K562 (cell line): Measurements from ENCODE around the gene KLHL30. TPM values are rescaled to one million over a fixed set of nuclear protein-coding genes. Genes with fewer than 3 reads are reported as not detected.

Source experiments
- ATAC-seq: fragments of 200-7000 bp; cut with Tn5 transposase; 3 replicates; pipeline ENCODE4 v1.9.1; 2020; ENCODE audit warnings: moderate library complexity
- BruUV-seq: library from RNA; stranded (reverse); fragments of 400-500 nt; replicated peaks from 2 replicates; lab custom pipeline; 2021; lab: Mats Ljungman, UMichigan
- CTCF ChIA-PET: fragments of 300-600 bp; formaldehyde crosslinking; extraction: SDS; loops from one replicate; lab custom pipeline; 2021; ENCODE audit warnings: low intra/inter-chr PET ratio; lab: Yijun Ruan, JAX
- POLR2A ChIA-PET: fragments of 300-600, 350-650 bp; sonication (Branson Sonifier 250); formaldehyde crosslinking; extraction: SDS; loops from one replicate; lab custom pipeline; 2021; ENCODE audit warnings: antibody characterized with exemption, inconsistent platforms; lab: Yijun Ruan, JAX
- DNase-seq, 4 experiments: peaks; one replicate each; pipeline versions ENCODE4 v3.0.0 to v3.0.0-alpha.2; 2011 to 2018; ENCODE audit warnings: low spot score in 3 of 4, mixed read lengths in 3 of 4; ENCODE audit errors: extremely low read depth in 1 of 4
- FAIRE-seq: peaks from 2 replicates; lab custom pipeline; 2011; peaks lifted over from hg19 to GRCh38; lab: Jason Lieb, UNC
- H2AFZ ChIP-seq: 2 replicates; pipeline ENCODE4 v1.6.0; 2011; ENCODE audit warnings: low read depth, low read length, control low read depth, inconsistent platforms
- H3K27ac ChIP-seq: fragments of 200-600 bp; 3 replicates; pipeline ENCODE4 v1.8.0; 2011; ENCODE audit warnings: low read depth, mild to moderate bottlenecking, control low read depth, inconsistent platforms, low read length, moderate library complexity, mixed read lengths; ENCODE audit errors: extremely low read depth
- H3K27me3 ChIP-seq, 2 experiments: fragments of 300-600 bp in 1 of 2; 2 replicates in 1 of 2; 3 replicates in 1 of 2; pipeline versions ENCODE4 v1.6.0 to v1.8.0; 2011; ENCODE audit warnings: inconsistent platforms in 2 of 2, low read length in 2 of 2, mild to moderate bottlenecking in 1 of 2, mixed read lengths in 1 of 2, moderate library complexity in 1 of 2; ENCODE audit not compliant: control insufficient read depth in 2 of 2, insufficient read depth in 2 of 2
- H3K36me3 ChIP-seq: fragments of 300-600 bp; 3 replicates; pipeline ENCODE4 v1.8.0; 2011; ENCODE audit warnings: mild to moderate bottlenecking, low read length, inconsistent platforms; ENCODE audit not compliant: control insufficient read depth, insufficient read depth
- H3K4me1 ChIP-seq, 2 experiments: fragments of 200-600 bp in 1 of 2; replicated peaks in 1 of 2; 2 replicates in 1 of 2; 3 replicates in 1 of 2; pipeline versions ENCODE4 v1.5.1 to v1.8.0; 2011; ENCODE audit warnings: inconsistent platforms in 2 of 2, low read length in 2 of 2, mild to moderate bottlenecking in 1 of 2, mixed read lengths in 1 of 2, moderate library complexity in 1 of 2; ENCODE audit not compliant: control insufficient read depth in 2 of 2, insufficient read depth in 2 of 2
- H3K4me2 ChIP-seq: 2 replicates; pipeline ENCODE4 v1.6.1; 2011; ENCODE audit warnings: low read length, control low read depth, inconsistent platforms, mixed read lengths; ENCODE audit not compliant: insufficient read depth
- H3K4me3 ChIP-seq: fragments of 200-600 bp; sonication (generic), shearing (Covaris generic); 2 replicates; pipeline ENCODE4 v1.5.1; 2016; ENCODE audit warnings: control low read depth, inconsistent platforms
- H3K79me2 ChIP-seq: fragments of 200-600 bp; 3 replicates; pipeline ENCODE4 v1.8.0; 2011; ENCODE audit warnings: low read length, inconsistent platforms; ENCODE audit not compliant: control insufficient read depth, insufficient read depth
- H3K9ac ChIP-seq, 2 experiments: 2 replicates each; pipeline versions ENCODE4 v1.6.0 to v1.6.1; 2011; ENCODE audit warnings: low read depth in 2 of 2, low read length in 2 of 2, control low read depth in 1 of 2, inconsistent platforms in 1 of 2, mild to moderate bottlenecking in 1 of 2, mixed read lengths in 1 of 2; ENCODE audit not compliant: insufficient read depth in 1 of 2
- H3K9me1 ChIP-seq: one replicate; pipeline ENCODE4 v1.6.0; 2011; ENCODE audit warnings: inconsistent platforms, mild to moderate bottlenecking, low read length, moderate library complexity; ENCODE audit not compliant: control insufficient read depth, insufficient read depth
- H3K9me3 ChIP-seq: replicated peaks from 2 replicates; pipeline ENCODE4 v1.5.1; 2011; ENCODE audit warnings: low read depth, low read length, inconsistent platforms; ENCODE audit not compliant: control insufficient read depth, insufficient read depth
- H4K20me1 ChIP-seq: replicated peaks from 2 replicates; pipeline ENCODE4 v1.6.1; 2011; ENCODE audit warnings: low read length, inconsistent platforms, mixed read lengths; ENCODE audit not compliant: control insufficient read depth, insufficient read depth
- ATF3 ChIP-seq, 2 experiments: fragments of 450-650 bp in 1 of 2; sonication (generic) in 1 of 2; formaldehyde crosslinking in 1 of 2; IDR thresholded peaks in 1 of 2; conservative IDR thresholded peaks in 1 of 2; 2 replicates each; pipeline versions ENCODE4 v1.6.1 to v1.8.1; 2016 to 2023; ENCODE audit warnings: mild to moderate bottlenecking in 2 of 2, moderate library complexity in 2 of 2, inconsistent platforms in 1 of 2, missing genetic modification reagents in 1 of 2
- CBX5 ChIP-seq: IDR thresholded peaks from 2 replicates; pipeline ENCODE4 v1.6.1; 2014; ENCODE audit warnings: low read depth, borderline replicate concordance
- CSDE1 ChIP-seq, 2 experiments: fragments of 450-650 bp; IDR thresholded peaks; 2 replicates each; pipeline ENCODE4 v1.6.1; 2016; ENCODE audit warnings: mild to moderate bottlenecking in 1 of 2
- MYC ChIP-seq, 2 experiments: fragments of 250-450 bp in 1 of 2; sonication (Bioruptor Pico) in 1 of 2; IDR thresholded peaks; 2 replicates each; pipeline versions ENCODE4 v1.5.1 to v1.6.1; 2012 to 2021; ENCODE audit warnings: low read depth in 2 of 2, borderline replicate concordance in 1 of 2, improper control_type of control experiment in 1 of 2, low read length in 1 of 2, mild to moderate bottlenecking in 1 of 2, moderate library complexity in 1 of 2
- NFE2 ChIP-seq: IDR thresholded peaks from 2 replicates; pipeline ENCODE4 v1.6.1; 2014; ENCODE audit warnings: antibody characterized with exemption, low read depth
- NFIC ChIP-seq: fragments of 450-650 bp; IDR thresholded peaks from 2 replicates; pipeline ENCODE4 v1.6.1; 2017; ENCODE audit warnings: mild to moderate bottlenecking, inconsistent platforms
- PRPF4 ChIP-seq: fragments of 200-400 bp; formaldehyde crosslinking; IDR thresholded peaks from one replicate; pipeline ENCODE4 v1.6.1; 2017; ENCODE audit warnings: low read length, low read depth, mild to moderate bottlenecking; ENCODE audit not compliant: insufficient read depth, poor library complexity, severe bottlenecking
- TAF7 ChIP-seq: fragments of 450-650 bp; IDR thresholded peaks from 2 replicates; pipeline ENCODE4 v1.6.1; 2016; ENCODE audit warnings: missing genetic modification characterization, missing compliant biosample characterization
- ZNF408 ChIP-seq: fragments of 250-450 bp; sonication (Bioruptor Pico); IDR thresholded peaks from 2 replicates; pipeline ENCODE4 v1.4.0; 2020; ENCODE audit warnings: low read depth, mild to moderate bottlenecking, moderate library complexity
- ZNF75A ChIP-seq: fragments of 450-650 bp; formaldehyde crosslinking; IDR thresholded peaks from 2 replicates; pipeline ENCODE4 v1.4.0; 2020; ENCODE audit warnings: mild to moderate bottlenecking
- WGBS: fragments of 100-300 bp; shearing (Covaris generic); methylation state at CpG from one replicate; pipeline ENCODE4 v1.1.6; 2016; ENCODE audit warnings: low coverage, mixed read lengths; ENCODE audit not compliant: insufficient coverage; ENCODE audit errors: missing lambda C conversion rate; 5-methylcytosine and 5-hydroxymethylcytosine counted together
- in situ Hi-C: fragments of 300-500 bp; cut with MboI; formaldehyde crosslinking; loops from 4 replicates; pipeline ENCODE4 v1.15.0; 2018; ENCODE audit warnings: inconsistent platforms, mixed read lengths
- intact Hi-C: fragments of 100-400 bp; cut with micrococcal nuclease; formaldehyde crosslinking; loops from 2 replicates; pipeline ENCODE4 v1.14.2; 2022
- polyA plus RNA-seq, 8 experiments: library from polyadenylated mRNA; depleted of rRNA in 4 of 8; stranded (reverse) in 5 of 8; unstranded in 3 of 8; fragments of >200 nt; fragmentation: Nextera tagmentation in 2 of 8; fragmentation: Illumina TruSeq in 1 of 8; extraction: Ambion mirVana in 2 of 8; extraction: Trizol in 1 of 8; gene quantifications; 2 replicates each; pipeline versions ENCODE4 v1.2.1 to v1.2.3, GENCODE V29; 2011 to 2014; ENCODE audit warnings: inconsistent platforms in 1 of 8, missing spikeins in 1 of 8
- total RNA-seq, 7 experiments: library from RNA; depleted of rRNA in 6 of 7; stranded (reverse); fragments of >200 nt in 6 of 7; fragmentation: Illumina TruSeq in 2 of 7; extraction: Trizol in 2 of 7; gene quantifications; 2 replicates each; pipeline versions ENCODE4 v1.2.1 to v1.2.3, GENCODE V29; 2011 to 2021; ENCODE audit warnings: low replicate concordance in 1 of 7
- TF ChIP-seq, protein P1 (sequence below): IDR thresholded peaks from 3 replicates; pipeline ENCODE4 v1.6.1; 2011; ENCODE audit warnings: borderline replicate concordance, mild to moderate bottlenecking; ENCODE audit not compliant: insufficient read length, insufficient read depth

Gene KLHL30
- total and polyA plus RNA-seq, 9 of the 15 experiments (the other 6 are each of a cell fraction or from before 2014, with no cell fraction given) = 0.04 TPM; not detected in 8

- Histone ChIP-seq H3K79me2 (no peaks in the 10 kb centered on the region), H3K4me3 (no peak overlapping the region), H3K36me3 (no peaks in the 10 kb centered on the region), H3K9ac (0 out of 4 replicates have a peak overlapping the region, but pooled peaks of 1 of the 2 experiments have one; percentile 26), H3K27me3 (no peaks in the 10 kb centered on the region), H2AFZ (no peak overlapping the region), H4K20me1 (no peaks in the 10 kb centered on the region), H3K4me1 (peaks cover 0 to 45% of the 10 kb centered on the region in 2 experiments; a peak in 4 of 5 replicates), H3K4me2 (no peak overlapping the region), H3K9me1 (no peaks in the 10 kb centered on the region), H3K9me3 (no peaks in the 10 kb centered on the region), H3K27ac (no peak overlapping the region)
- in situ Hi-C loops (no loop called here), intact Hi-C loops (no loop called here)
- WGBS = 27% methylated on average over 7 of the region's 14 CpGs
- no TSS peak for BruUV-seq
- CTCF ChIA-PET = no interaction called here
- POLR2A ChIA-PET = interaction anchor here (1.3 kb wide), 1 partner anchor 167 kb away, joined by 3 read pairs; no protein-coding TSS in a partner anchor
- FAIRE-seq = no peak
- no peak; the same call in 2 of the 3 replicates for ATAC-seq
- no peak for DNase-seq
- TF ChIP-seq NFIC (peak; percentile 70), ZNF408 (CRISPR knock-in tag) (no peak)
Observed at GRCh38 chr2:238149841-238150572, 11.5 kb downstream of the KLHL30 start.

DNA sequence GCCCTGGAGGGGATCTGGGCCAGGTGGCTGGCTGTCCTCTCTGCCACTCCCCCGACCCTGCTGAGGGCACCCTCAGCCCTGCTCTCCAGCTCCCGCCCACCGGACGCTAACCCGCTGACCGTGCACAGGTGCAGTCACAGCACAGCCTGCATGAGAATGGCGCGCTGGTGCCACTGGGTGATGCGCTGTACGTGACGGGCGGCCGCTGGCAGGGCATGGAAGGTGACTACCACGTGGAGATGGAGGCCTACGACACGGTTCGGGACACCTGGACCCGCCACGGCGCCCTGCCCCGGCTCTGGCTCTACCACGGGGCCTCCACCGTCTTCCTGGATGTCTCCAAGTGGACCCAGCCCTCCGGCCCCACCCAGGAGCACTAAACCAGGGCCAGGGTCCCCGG, 12.2 kb downstream of the KLHL30 start:
- Histone ChIP-seq H3K4me1 (peaks cover 0 to 42% of the 10 kb centered on the region in 2 experiments; a peak in 4 of 5 replicates), H3K4me3 (no peak overlapping the region), H3K27me3 (no peaks in the 10 kb centered on the region), H2AFZ (no peak overlapping the region), H3K79me2 (no peaks in the 10 kb centered on the region), H3K36me3 (no peaks in the 10 kb centered on the region), H3K9me1 (no peaks in the 10 kb centered on the region), H3K27ac (no peak overlapping the region), H3K4me2 (no peak overlapping the region), H3K9ac (0 out of 4 replicates have a peak overlapping the region, but pooled peaks of 1 of the 2 experiments have one; percentile 26), H3K9me3 (no peaks in the 10 kb centered on the region), H4K20me1 (no peaks in the 10 kb centered on the region)
- CTCF ChIA-PET = no interaction called here
- intact Hi-C loops (no loop called here), in situ Hi-C loops (no loop called here)
- ATAC-seq (no peak), FAIRE-seq (no peak), DNase-seq (no peak)
- BruUV-seq = no TSS peak
- POLR2A ChIA-PET = interaction anchor here (1.3 kb wide), 1 partner anchor 168 kb away, joined by 3 read pairs; no protein-coding TSS in a partner anchor
- WGBS = 45% methylated on average over 4 of the region's 25 CpGs
- TF ChIP-seq PRPF4 (no peak), MYC (IDR thresholded peaks at IDR 0.05; ENCODE audit: low read depth, low read length) (no peak), MYC (CRISPR knock-in tag; IDR thresholded peaks at IDR 0.05; ENCODE audit: borderline replicate concordance, low read depth) (no peak), ATF3 (IDR thresholded peaks at IDR 0.05) (no peak), ATF3 (CRISPR knock-in tag; conservative IDR thresholded peaks at IDR 0.05) (no peak), ZNF75A (CRISPR knock-in tag) (no peak), TAF7 (tag) (no peak), NFE2 (no peak), CSDE1 (IDR thresholded peaks at IDR 0.05) (no peak), CBX5 (no peak)
- TF ChIP-seq, protein P1, sequence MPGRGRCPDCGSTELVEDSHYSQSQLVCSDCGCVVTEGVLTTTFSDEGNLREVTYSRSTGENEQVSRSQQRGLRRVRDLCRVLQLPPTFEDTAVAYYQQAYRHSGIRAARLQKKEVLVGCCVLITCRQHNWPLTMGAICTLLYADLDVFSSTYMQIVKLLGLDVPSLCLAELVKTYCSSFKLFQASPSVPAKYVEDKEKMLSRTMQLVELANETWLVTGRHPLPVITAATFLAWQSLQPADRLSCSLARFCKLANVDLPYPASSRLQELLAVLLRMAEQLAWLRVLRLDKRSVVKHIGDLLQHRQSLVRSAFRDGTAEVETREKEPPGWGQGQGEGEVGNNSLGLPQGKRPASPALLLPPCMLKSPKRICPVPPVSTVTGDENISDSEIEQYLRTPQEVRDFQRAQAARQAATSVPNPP = no peak
